A549 (cell line): Measurements from ENCODE around the gene GATA6.

ENCODE experiments used
- CBX2 ChIP-seq: fragments of 200-600 bp; sonication (generic); IDR thresholded peaks from 2 replicates; pipeline ENCODE4 v1.6.1; 2016; ENCODE audit warnings: low read depth, mild to moderate bottlenecking, borderline replicate concordance
- TF ChIP-seq, protein P1 (sequence below): fragments of >200 bp; sonication (Bioruptor Twin); formaldehyde crosslinking; IDR thresholded peaks from 3 replicates; pipeline ENCODE4 v1.5.1; 2016

DNA sequence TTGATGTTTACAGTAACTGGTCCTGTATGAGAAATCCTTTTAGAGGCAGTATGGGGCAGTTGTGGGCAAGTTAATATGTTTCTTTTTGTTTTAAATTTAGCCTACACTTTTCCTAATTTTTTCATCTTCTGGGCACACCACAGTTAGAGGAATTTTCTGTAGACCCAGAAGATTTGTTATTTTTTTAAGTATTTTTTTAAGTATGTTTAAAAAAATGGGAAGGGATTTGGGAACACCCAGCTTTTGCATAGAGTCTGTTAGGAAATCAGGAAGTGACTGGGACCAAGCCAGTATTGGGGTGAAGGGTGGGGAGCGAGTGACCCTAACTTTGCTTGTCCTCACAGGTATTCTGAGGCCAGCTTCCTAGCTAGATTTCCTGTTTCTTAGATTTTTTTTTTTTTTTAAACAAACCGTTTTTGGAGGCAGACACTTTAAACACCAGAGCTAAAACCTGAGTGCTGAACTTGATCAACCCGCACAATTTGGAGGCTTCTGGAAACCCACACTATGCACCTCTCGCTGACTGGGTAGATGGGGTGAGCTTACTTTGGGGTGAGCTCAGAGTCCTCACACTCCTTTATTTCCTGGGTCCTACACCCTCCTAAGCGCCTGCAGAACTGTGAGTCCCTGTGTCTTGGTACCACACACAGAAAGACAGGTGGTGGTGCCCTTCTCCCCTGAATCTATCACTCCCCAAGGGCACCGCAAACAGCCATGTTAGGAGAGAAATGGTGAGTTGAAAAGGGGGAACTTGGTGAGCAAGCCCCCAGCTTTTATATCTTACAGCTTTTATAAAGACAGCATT, 5.2 kb downstream of the GATA6 start:
- no peak for TF ChIP-seq CBX2
- TF ChIP-seq, protein P1, sequence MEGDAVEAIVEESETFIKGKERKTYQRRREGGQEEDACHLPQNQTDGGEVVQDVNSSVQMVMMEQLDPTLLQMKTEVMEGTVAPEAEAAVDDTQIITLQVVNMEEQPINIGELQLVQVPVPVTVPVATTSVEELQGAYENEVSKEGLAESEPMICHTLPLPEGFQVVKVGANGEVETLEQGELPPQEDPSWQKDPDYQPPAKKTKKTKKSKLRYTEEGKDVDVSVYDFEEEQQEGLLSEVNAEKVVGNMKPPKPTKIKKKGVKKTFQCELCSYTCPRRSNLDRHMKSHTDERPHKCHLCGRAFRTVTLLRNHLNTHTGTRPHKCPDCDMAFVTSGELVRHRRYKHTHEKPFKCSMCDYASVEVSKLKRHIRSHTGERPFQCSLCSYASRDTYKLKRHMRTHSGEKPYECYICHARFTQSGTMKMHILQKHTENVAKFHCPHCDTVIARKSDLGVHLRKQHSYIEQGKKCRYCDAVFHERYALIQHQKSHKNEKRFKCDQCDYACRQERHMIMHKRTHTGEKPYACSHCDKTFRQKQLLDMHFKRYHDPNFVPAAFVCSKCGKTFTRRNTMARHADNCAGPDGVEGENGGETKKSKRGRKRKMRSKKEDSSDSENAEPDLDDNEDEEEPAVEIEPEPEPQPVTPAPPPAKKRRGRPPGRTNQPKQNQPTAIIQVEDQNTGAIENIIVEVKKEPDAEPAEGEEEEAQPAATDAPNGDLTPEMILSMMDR, result no peak
